ENCODE measurements around the gene SRSF7.

GRCh38 chr2:38727661-38728060, 23.5 kb downstream of the SRSF7 start:
- TF ChIP-seq CTCF (IDR thresholded peaks at IDR 0.05; ENCODE audit: low read depth, low read length, poor library complexity, severe bottlenecking): no peak
- no peak for TF ChIP-seq EZH2phosphoT487 (IDR thresholded peaks at IDR 0.05; ENCODE audit: borderline replicate concordance, low read length)

Measured in DOHH2 (cell line).